Measurements from ENCODE around the gene IGFBP2. TPM values are rescaled to one million over a fixed set of nuclear protein-coding genes. Genes with fewer than 3 reads are reported as not detected.
A peak's percentile ranks its signal among the peaks of the same experiment; 100 is the strongest.

The IGFBP2 gene
- total and polyA plus RNA-seq, 4 experiments from 2014 or later, result not detected

DNA sequence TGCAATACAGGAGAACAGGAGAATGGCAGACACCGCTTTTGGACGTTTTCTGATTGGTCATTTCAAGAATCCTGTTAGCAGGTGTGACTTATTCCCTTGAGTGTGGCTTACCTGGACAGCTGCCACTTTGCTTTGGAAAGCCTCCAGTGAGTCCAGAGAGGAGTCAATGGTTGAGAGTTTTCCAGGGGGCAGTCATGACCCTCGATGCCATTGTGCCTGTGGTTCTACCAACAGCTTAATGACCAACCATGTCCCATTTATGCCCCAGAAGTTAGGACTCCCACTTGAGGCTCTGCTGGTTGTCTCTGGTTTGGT is 12.4 kb downstream of the IGFBP2 start:
- intact Hi-C loops (cut with micrococcal nuclease), result no loop called here
- Mint-ChIP-seq H3K4me1 (no peaks in the 10 kb centered on the region), H3K27ac (no peak overlapping the region), H3K27me3 (peaks cover 7 to 18% of the 10 kb centered on the region in 2 donors), H3K9me3 (peaks cover 0 to 4% (median 0%) of the 10 kb centered on the region in 8 donors), H3K36me3 (no peaks in the 10 kb centered on the region), H3K4me3 (no peak overlapping the region)
- Histone ChIP-seq H3K4me1 (ENCODE audit: insufficient read depth, low read length) (no peaks in the 10 kb centered on the region), H3K9me3 (ENCODE audit: control insufficient read depth in 1 of 2, low read length in 2 of 2) (no peaks in the 10 kb centered on the region), H3K27ac (ENCODE audit: low read depth, low read length) (no peak overlapping the region), H3K4me3 (ENCODE audit: low read length in 2 of 2) (no peak overlapping the region), H3K27me3 (ENCODE audit: insufficient read depth, low read length) (no peaks in the 10 kb centered on the region), H3K36me3 (ENCODE audit: insufficient read depth, low read length) (no peaks in the 10 kb centered on the region)
- POLR2A ChIA-PET (ENCODE audit: partially characterized antibody), result no interaction called here
- DNase-seq, result no peak
- CTCF ChIA-PET (ENCODE audit: partially characterized antibody), result no interaction called here

DNA sequence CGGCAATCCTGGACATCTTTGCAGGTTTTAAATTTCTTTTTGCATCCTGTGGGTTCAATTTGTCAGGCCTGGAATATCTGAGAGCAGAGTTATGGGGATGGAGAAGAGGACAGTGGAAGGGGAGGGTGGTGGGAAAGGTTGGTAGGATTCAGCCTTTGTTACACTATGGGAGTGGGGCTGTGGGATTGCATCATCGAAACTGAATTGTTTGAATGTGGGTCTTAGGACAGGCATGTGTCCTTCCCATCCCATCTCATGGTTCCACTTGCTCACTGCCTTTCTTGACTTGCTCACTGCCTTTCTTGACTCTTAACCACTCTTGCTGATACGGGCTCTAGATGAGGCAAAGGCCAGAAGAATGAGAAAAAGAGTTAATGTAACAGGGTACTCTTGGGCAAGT is 12.9 kb downstream of the IGFBP2 start:
- H3K4me1 ChIP-seq (ENCODE audit: insufficient read depth, low read length), result no peaks in the 10 kb centered on the region
- Mint-ChIP-seq H3K9me3 (peaks cover 0 to 4% (median 0%) of the 10 kb centered on the region in 8 donors), H3K4me1 (no peaks in the 10 kb centered on the region), H3K27ac (no peak overlapping the region), H3K36me3 (no peaks in the 10 kb centered on the region), H3K27me3 (peaks cover 6 to 20% of the 10 kb centered on the region in 2 donors), H3K4me3 (no peak overlapping the region)
- ChIA-PET CTCF (ENCODE audit: partially characterized antibody) (no interaction called here), POLR2A (ENCODE audit: partially characterized antibody) (no interaction called here)
- H3K27me3 ChIP-seq (ENCODE audit: insufficient read depth, low read length), result no peaks in the 10 kb centered on the region
- intact Hi-C loops (cut with micrococcal nuclease), result no loop called here
- no peak overlapping the region for H3K27ac ChIP-seq (ENCODE audit: low read depth, low read length)
- no peak overlapping the region for H3K4me3 ChIP-seq (ENCODE audit: low read length in 2 of 2)
- no peaks in the 10 kb centered on the region for H3K36me3 ChIP-seq (ENCODE audit: insufficient read depth, low read length)
- DNase-seq, result no peak
- no peaks in the 10 kb centered on the region for H3K9me3 ChIP-seq (ENCODE audit: control insufficient read depth in 1 of 2, low read length in 2 of 2)

DNA sequence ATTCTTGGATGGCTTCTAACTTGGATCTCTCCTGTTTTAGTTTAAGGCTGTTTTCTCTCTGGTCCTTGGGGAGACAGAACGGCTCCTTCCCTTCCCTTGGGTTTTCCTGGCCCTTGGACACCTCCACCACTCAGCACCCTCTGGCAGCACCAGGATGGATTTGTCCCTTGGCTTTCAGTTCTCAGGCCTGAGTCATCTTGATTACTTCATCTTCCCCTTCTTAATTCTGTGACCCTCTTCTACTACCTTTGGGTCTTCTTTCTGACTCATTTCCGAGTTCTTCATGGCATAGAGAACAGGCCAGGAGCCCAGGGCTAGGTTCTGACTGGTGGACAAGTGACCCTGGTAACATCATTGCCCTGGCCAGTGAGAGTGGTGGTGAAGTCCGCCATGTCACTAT is 14.9 kb downstream of the IGFBP2 start:
- peaks cover 4 to 18% of the 10 kb centered on the region in 2 donors for H3K27me3 Mint-ChIP-seq
- no peaks in the 10 kb centered on the region for H3K27me3 ChIP-seq (ENCODE audit: insufficient read depth, low read length)

DNA sequence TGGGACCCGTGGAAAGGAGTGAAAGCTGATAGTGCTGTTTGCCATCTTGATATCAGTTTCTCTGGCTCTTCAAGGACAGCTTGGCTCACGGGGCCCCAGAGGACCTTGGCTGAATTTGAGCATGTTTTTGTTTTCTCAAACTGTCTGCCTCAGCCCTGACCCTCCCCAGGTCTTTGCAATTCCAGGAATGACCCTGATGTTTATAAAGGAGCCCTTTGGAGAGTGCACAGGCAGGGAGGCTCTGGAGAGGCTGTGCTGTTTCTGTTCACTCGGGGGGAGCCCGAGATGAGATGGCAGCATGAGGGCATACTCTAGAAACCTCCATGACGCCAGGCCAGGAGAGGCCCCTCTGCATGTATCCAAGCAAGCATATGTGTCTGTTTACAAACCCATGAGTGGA is 16.4 kb downstream of the IGFBP2 start:
- Mint-ChIP-seq H3K36me3 (no peaks in the 10 kb centered on the region), H3K9me3 (peaks cover 0 to 4% (median 0%) of the 10 kb centered on the region in 8 donors), H3K4me1 (no peaks in the 10 kb centered on the region), H3K4me3 (no peak overlapping the region), H3K27ac (no peak overlapping the region), H3K27me3 (peaks cover 1 to 15% of the 10 kb centered on the region in 2 donors)
- ChIA-PET POLR2A (ENCODE audit: partially characterized antibody) (no interaction called here), CTCF (ENCODE audit: partially characterized antibody) (interaction anchor here (3.9 kb wide), 1 partner anchor 13 kb away, joined by 19 read pairs; no protein-coding TSS in a partner anchor)
- no peak overlapping the region for H3K4me3 ChIP-seq (ENCODE audit: low read length in 2 of 2)
- no peak for DNase-seq
- H3K36me3 ChIP-seq (ENCODE audit: insufficient read depth, low read length), result no peaks in the 10 kb centered on the region
- intact Hi-C loops (cut with micrococcal nuclease), result no loop called here
- no peaks in the 10 kb centered on the region for H3K9me3 ChIP-seq (ENCODE audit: control insufficient read depth in 1 of 2, low read length in 2 of 2)
- H3K27ac ChIP-seq (ENCODE audit: low read depth, low read length), result no peak overlapping the region
- no peaks in the 10 kb centered on the region for H3K4me1 ChIP-seq (ENCODE audit: insufficient read depth, low read length)
- no peaks in the 10 kb centered on the region for H3K27me3 ChIP-seq (ENCODE audit: insufficient read depth, low read length)

More for the DNA sequence above, 14.9 kb downstream of the IGFBP2 start:
- Mint-ChIP-seq H3K4me3 (no peak overlapping the region), H3K27ac (no peak overlapping the region), H3K9me3 (peaks cover 0 to 4% (median 0%) of the 10 kb centered on the region in 8 donors), H3K4me1 (no peaks in the 10 kb centered on the region), H3K36me3 (no peaks in the 10 kb centered on the region)
- intact Hi-C loops (cut with micrococcal nuclease), result no loop called here
- H3K4me3 ChIP-seq (ENCODE audit: low read length in 2 of 2), result no peak overlapping the region
- no peaks in the 10 kb centered on the region for H3K36me3 ChIP-seq (ENCODE audit: insufficient read depth, low read length)
- no peaks in the 10 kb centered on the region for H3K4me1 ChIP-seq (ENCODE audit: insufficient read depth, low read length)
- DNase-seq, result no peak
- POLR2A ChIA-PET (ENCODE audit: partially characterized antibody), result no interaction called here
- CTCF ChIA-PET (ENCODE audit: partially characterized antibody), result no interaction called here
- H3K9me3 ChIP-seq (ENCODE audit: control insufficient read depth in 1 of 2, low read length in 2 of 2), result no peaks in the 10 kb centered on the region
- H3K27ac ChIP-seq (ENCODE audit: low read depth, low read length), result no peak overlapping the region

DNA sequence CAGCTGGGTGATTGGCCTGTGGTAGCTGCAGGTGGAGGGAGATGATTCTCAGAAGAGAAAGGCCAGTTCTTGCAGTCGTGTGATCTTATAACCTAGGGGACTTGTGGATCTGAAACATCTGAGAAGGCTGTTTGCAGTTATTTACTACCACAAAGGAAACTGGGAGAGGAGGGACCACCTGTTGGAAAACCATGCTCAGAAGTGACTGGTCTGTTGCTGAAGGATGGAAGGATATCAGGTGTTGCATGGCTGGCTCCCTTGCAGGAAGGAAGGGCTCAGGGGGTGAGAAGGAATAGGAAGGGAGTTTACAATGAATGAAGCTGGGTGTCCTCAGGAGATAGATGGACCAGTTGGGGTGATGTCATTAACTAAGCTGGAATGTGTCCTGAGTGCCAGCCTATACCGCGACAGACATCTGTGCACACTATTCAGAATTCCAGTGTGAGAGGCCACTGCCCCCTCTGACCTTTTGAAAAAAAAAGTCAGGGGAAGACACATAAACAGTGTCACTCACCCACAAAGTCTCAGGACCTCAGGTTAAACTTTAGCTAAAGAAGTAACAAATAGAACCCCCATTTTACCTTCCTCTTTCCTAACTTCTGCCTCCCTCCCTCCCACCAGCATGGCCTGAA is 17.5 kb downstream of the IGFBP2 start:
- POLR2A ChIA-PET (ENCODE audit: partially characterized antibody), result no interaction called here
- peaks cover 1 to 15% of the 10 kb centered on the region in 2 donors for H3K27me3 Mint-ChIP-seq

DNA sequence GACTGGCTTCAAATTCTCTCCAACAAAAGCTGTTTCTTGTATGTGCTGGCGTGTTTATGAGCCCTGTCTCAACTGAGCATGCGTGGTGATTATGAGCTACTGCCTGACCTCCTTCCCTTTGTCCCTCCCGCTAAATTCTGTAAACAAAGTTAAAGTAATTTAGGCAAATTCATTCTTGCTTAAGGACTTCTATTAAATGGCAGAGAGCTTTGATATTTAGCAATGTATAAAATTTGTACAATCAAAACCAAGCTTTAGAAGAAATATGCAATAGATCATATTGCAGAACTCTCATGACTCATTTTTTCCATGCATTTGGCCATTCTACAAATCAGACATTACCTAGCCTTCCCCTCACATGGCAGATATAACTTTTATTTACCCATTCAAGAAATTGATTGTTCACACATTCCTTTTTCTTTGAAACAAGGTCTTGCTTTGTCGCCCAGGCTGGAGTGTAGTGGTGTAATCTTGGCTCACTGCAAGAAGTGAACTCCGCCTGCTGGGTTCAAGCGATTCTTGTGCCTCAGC is 18.2 kb downstream of the IGFBP2 start:
- no peaks in the 10 kb centered on the region for H3K9me3 ChIP-seq (ENCODE audit: control insufficient read depth in 1 of 2, low read length in 2 of 2)
- H3K36me3 ChIP-seq (ENCODE audit: insufficient read depth, low read length), result no peaks in the 10 kb centered on the region
- Mint-ChIP-seq H3K4me1 (no peaks in the 10 kb centered on the region), H3K9me3 (peaks cover 0 to 2% (median 0%) of the 10 kb centered on the region in 8 donors), H3K36me3 (no peaks in the 10 kb centered on the region), H3K27me3 (peaks cover 2 to 12% of the 10 kb centered on the region in 2 donors), H3K4me3 (no peak overlapping the region), H3K27ac (no peak overlapping the region)
- intact Hi-C loops (cut with micrococcal nuclease), result no loop called here
- no peak overlapping the region for H3K27ac ChIP-seq (ENCODE audit: low read depth, low read length)
- no peak for DNase-seq
- CTCF ChIA-PET (ENCODE audit: partially characterized antibody), result interaction anchor here (1.1 to 3.9 kb wide), 3 partner anchors 11 to 31 kb away, joined by 4 to 19 read pairs (median 7); no protein-coding TSS in a partner anchor
- H3K27me3 ChIP-seq (ENCODE audit: insufficient read depth, low read length), result no peaks in the 10 kb centered on the region
- no peaks in the 10 kb centered on the region for H3K4me1 ChIP-seq (ENCODE audit: insufficient read depth, low read length)
- POLR2A ChIA-PET (ENCODE audit: partially characterized antibody), result no interaction called here
- no peak overlapping the region for H3K4me3 ChIP-seq (ENCODE audit: low read length in 2 of 2)

More for the DNA sequence above, 17.5 kb downstream of the IGFBP2 start:
- Histone ChIP-seq H3K36me3 (ENCODE audit: insufficient read depth, low read length) (no peaks in the 10 kb centered on the region), H3K27ac (ENCODE audit: low read depth, low read length) (no peak overlapping the region), H3K9me3 (ENCODE audit: control insufficient read depth in 1 of 2, low read length in 2 of 2) (no peaks in the 10 kb centered on the region), H3K4me1 (ENCODE audit: insufficient read depth, low read length) (no peaks in the 10 kb centered on the region), H3K27me3 (ENCODE audit: insufficient read depth, low read length) (no peaks in the 10 kb centered on the region), H3K4me3 (ENCODE audit: low read length in 2 of 2) (no peak overlapping the region)
- Mint-ChIP-seq H3K4me3 (no peak overlapping the region), H3K9me3 (peaks cover 0 to 4% (median 0%) of the 10 kb centered on the region in 8 donors), H3K36me3 (no peaks in the 10 kb centered on the region), H3K4me1 (no peaks in the 10 kb centered on the region), H3K27ac (peak overlapping the region in 1 of 7 donors; percentile 31)
- DNase-seq, result no peak
- CTCF ChIA-PET (ENCODE audit: partially characterized antibody), result interaction anchor here (3.9 kb wide), 1 partner anchor 11 kb away, joined by 19 read pairs; no protein-coding TSS in a partner anchor
- intact Hi-C loops (cut with micrococcal nuclease), result no loop called here

DNA sequence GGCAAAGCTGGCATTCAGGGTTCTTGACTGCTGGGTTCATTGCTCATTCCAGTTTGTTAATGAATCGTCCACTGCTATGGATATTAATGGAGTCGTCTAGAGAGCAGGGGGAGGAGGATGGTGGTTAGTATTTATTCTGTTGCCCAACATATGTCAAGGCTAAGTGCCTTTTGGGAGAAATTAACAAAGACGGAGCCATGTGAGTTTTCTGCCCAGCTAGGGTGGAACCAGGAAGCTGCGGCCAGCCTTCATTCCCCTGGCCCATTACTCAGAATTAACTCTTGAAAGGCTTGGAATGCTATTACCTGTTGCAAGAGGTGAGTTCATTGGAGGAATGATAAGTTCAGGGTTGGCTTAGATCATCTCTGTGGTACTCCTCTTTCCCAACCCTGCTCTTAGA is 19.3 kb downstream of the IGFBP2 start:
- H3K27me3 Mint-ChIP-seq, result peaks cover 1 to 10% of the 10 kb centered on the region in 2 donors
- no peaks in the 10 kb centered on the region for H3K4me1 ChIP-seq (ENCODE audit: insufficient read depth, low read length)
- ChIA-PET CTCF (ENCODE audit: partially characterized antibody) (interaction anchor here (0.7 to 3.9 kb wide), 4 partner anchors 10 to 34 kb away, joined by 3 to 19 read pairs (median 6); no protein-coding TSS in a partner anchor), POLR2A (ENCODE audit: partially characterized antibody) (no interaction called here)
- no peak overlapping the region for H3K27ac ChIP-seq (ENCODE audit: low read depth, low read length)
- no peaks in the 10 kb centered on the region for H3K4me1 Mint-ChIP-seq
- no peaks in the 10 kb centered on the region for H3K27me3 ChIP-seq (ENCODE audit: insufficient read depth, low read length)
- no peak for DNase-seq
- H3K4me3 ChIP-seq (ENCODE audit: low read length in 2 of 2), result no peak overlapping the region
- peaks cover 0 to 2% (median 0%) of the 10 kb centered on the region in 8 donors for H3K9me3 Mint-ChIP-seq
- no peak overlapping the region for H3K4me3 Mint-ChIP-seq
- H3K36me3 Mint-ChIP-seq, result no peaks in the 10 kb centered on the region
- H3K9me3 ChIP-seq (ENCODE audit: control insufficient read depth in 1 of 2, low read length in 2 of 2), result no peaks in the 10 kb centered on the region
- peak overlapping the region in 1 of 7 donors; percentile 48 for H3K27ac Mint-ChIP-seq
- intact Hi-C loops (cut with micrococcal nuclease), result no loop called here
- H3K36me3 ChIP-seq (ENCODE audit: insufficient read depth, low read length), result no peaks in the 10 kb centered on the region

Data from CD4-positive, alpha-beta memory T cell (primary cell).